PC-3 (cell line): ENCODE measurements around the gene AFAP1L2.

Source experiments
- EZH2 ChIP-seq: fragments of 300-600 bp; sonication (generic); IDR thresholded peaks from one replicate; pipeline ENCODE4 v1.6.1; 2017; ENCODE audit warnings: antibody characterized with exemption, mild to moderate bottlenecking, low read length; ENCODE audit not compliant: unreplicated experiment
- EZH2phosphoT487 ChIP-seq: fragments of 300-600 bp; sonication (generic); IDR thresholded peaks from 2 replicates; pipeline ENCODE4 v1.6.1; 2018; ENCODE audit warnings: mild to moderate bottlenecking, antibody characterized with exemption, low read length, borderline replicate concordance
- TF ChIP-seq, protein P1 (sequence below): fragments of 300-600 bp; sonication (generic); conservative IDR thresholded peaks from 2 replicates; pipeline ENCODE4 v1.5.1; 2017; ENCODE audit warnings: antibody characterized with exemption, low read depth, mild to moderate bottlenecking, low read length

DNA sequence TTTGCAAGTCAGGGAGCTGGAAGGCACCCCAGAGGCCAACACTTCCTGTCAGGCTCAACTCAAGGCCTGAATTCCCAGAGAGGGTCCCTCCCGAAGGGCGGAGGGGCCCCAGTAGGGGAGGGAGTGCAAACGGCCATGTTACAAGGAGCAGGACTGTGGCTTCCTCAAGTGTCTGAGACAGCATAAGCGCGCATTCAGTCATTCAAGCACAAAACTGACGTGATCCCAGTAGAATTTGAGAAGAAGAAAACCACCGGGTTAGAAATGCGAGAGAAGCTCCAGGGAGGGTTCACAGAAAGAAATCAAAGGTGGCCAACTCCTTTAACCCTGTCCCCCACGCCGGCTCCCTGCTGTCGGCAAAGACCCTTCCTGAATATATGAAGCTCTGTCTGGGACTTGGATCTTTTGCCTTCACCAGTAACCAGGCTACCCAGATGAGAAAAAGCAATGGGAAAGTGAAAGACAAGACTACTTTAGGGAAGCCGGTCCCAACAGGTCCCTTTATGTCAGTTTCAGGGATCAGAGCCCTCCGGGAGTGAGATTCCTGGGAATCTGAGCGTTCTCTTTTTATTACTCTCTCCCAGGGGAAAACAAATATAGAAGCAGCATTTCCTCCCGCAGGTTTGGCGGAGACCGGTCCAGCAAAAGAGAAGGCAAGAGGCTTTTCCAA, 1.3 kb downstream of the AFAP1L2 start:
- TF ChIP-seq, protein P1, sequence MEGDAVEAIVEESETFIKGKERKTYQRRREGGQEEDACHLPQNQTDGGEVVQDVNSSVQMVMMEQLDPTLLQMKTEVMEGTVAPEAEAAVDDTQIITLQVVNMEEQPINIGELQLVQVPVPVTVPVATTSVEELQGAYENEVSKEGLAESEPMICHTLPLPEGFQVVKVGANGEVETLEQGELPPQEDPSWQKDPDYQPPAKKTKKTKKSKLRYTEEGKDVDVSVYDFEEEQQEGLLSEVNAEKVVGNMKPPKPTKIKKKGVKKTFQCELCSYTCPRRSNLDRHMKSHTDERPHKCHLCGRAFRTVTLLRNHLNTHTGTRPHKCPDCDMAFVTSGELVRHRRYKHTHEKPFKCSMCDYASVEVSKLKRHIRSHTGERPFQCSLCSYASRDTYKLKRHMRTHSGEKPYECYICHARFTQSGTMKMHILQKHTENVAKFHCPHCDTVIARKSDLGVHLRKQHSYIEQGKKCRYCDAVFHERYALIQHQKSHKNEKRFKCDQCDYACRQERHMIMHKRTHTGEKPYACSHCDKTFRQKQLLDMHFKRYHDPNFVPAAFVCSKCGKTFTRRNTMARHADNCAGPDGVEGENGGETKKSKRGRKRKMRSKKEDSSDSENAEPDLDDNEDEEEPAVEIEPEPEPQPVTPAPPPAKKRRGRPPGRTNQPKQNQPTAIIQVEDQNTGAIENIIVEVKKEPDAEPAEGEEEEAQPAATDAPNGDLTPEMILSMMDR: no peak
- TF ChIP-seq EZH2 (no peak), EZH2phosphoT487 (no peak)
